ENCODE data around the gene LETM1.

The LETM1 gene

DNA sequence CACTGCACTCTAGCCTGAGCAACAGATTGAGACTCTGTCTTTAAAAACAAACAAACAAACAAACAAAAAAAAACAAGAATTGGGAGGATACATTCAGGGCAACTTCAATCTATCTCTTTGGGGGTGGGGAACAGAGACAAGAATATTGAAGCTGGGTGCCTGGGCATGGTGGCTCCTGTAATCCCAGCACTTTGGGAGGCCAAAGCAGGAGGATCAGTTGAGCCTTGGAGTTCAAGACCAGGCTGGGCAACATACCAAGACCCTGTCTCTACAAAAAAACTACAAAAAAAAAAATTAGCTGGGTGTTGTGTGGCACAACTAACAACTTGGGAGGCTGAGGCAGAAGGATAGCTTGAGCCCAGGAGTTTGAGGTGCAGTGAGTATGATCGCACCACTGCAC lies 1.2 kb downstream of the LETM1 start:
- Mint-ChIP-seq H3K4me1 (peaks cover 20% of the 10 kb centered on the region), H3K27me3 (ENCODE audit: low read depth) (peaks cover 6% of the 10 kb centered on the region), H3K4me3 (peak overlapping the region; percentile 86 to 92 (median 90)), H3K9me3 (no peaks in the 10 kb centered on the region), H3K36me3 (ENCODE audit: low read depth) (no peaks in the 10 kb centered on the region), H3K27ac (peak overlapping the region in 2 of 3 experiments; percentile 27 to 63)
- TF ChIP-seq, protein P1, sequence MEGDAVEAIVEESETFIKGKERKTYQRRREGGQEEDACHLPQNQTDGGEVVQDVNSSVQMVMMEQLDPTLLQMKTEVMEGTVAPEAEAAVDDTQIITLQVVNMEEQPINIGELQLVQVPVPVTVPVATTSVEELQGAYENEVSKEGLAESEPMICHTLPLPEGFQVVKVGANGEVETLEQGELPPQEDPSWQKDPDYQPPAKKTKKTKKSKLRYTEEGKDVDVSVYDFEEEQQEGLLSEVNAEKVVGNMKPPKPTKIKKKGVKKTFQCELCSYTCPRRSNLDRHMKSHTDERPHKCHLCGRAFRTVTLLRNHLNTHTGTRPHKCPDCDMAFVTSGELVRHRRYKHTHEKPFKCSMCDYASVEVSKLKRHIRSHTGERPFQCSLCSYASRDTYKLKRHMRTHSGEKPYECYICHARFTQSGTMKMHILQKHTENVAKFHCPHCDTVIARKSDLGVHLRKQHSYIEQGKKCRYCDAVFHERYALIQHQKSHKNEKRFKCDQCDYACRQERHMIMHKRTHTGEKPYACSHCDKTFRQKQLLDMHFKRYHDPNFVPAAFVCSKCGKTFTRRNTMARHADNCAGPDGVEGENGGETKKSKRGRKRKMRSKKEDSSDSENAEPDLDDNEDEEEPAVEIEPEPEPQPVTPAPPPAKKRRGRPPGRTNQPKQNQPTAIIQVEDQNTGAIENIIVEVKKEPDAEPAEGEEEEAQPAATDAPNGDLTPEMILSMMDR (IDR thresholded peaks at IDR 0.05; ENCODE audit: unreplicated experiment in 3 of 3): no peak

DNA sequence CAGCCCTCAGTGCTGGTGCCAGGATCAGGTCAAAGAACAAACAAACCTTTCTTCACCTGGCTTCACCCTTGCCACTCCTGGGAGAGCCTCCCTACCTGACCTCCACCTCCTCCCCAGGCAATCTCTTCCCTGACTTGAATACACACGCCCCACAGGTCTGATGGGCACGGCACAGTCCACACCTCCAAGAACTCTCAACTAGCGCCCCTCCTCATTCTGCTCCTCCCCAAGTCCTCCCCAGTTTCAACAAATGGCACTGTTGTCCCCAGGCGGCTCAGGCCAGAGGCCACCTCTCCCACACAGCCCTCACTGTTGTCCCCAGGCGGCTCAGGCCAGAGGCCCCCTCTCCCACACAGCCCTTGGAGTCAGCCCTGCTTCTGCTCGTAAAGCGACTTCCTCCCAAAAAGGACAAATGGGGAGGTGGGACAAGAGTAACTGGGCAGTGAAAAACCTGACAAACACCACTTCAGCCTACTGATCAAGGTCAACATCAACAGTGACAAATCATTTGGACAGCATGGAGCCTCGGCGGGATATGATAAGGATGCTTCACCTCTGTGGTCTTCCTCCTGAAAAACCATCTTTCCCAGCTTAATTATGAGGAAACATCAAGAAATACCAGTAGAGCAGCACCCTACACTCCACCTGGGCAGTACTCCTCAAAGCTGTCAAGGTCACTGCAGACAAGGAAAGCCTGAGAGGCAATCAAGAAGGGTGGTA lies 2.9 kb downstream of the LETM1 start:
- peak overlapping the region; percentile 70 to 90 (median 85) for H3K4me3 Mint-ChIP-seq

DNA sequence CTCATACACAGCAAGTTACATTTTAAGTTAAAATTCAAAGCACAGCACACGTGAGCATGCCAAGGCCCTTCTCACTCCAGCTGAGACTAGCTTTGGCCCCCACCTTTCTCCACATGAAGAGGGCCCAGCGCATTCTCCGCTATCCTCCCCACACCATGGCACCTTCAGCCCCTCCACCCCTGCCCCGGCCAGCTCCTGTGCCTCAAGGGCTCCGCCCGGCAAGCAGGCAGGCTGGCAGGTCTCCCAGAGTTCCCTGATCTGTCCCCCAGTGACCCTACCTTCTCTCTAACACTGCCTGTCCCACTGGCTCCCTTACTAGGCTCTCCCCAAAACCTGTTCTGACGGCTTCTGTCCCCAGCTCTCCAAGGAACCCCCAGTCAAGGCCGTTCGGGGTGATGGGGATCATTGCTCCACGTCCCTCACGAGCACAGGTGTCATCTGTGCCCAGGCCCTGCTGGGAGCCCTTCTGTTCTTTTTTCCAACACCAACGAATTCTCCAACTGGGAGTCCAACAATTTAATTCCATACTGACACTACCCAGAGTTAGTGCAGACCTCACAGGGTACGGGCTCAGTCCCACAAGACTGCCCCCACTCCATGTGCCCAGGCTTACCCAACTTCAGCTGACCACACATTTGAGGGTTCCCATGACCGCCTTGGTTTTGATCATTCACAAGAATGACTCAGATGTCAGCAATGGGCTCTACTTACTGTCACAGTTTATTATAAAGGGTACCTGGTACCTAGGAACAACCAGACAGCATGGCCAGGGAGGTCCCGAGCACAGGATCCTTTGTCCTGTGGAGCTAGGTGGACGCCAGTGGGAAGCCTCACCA lies 4.2 kb downstream of the LETM1 start:
- H3K36me3 Mint-ChIP-seq (ENCODE audit: low read depth): peaks cover 7% of the 10 kb centered on the region
- H3K4me1 Mint-ChIP-seq: peaks cover 10% of the 10 kb centered on the region
- H3K9me3 Mint-ChIP-seq: no peaks in the 10 kb centered on the region
- TF ChIP-seq, protein P1 (IDR thresholded peaks at IDR 0.05; ENCODE audit: unreplicated experiment in 3 of 3): no peak
- H3K27me3 Mint-ChIP-seq (ENCODE audit: low read depth): no peaks in the 10 kb centered on the region
- H3K27ac Mint-ChIP-seq: no peak overlapping the region
- H3K4me3 Mint-ChIP-seq: peak overlapping the region in 1 of 3 experiments; percentile 65

More for the DNA sequence above, 2.9 kb downstream of the LETM1 start:
- H3K4me1 Mint-ChIP-seq: peaks cover 10% of the 10 kb centered on the region
- peak overlapping the region in 2 of 3 experiments; percentile 48 to 58 for H3K27ac Mint-ChIP-seq
- peaks cover 3% of the 10 kb centered on the region for H3K27me3 Mint-ChIP-seq (ENCODE audit: low read depth)
- no peaks in the 10 kb centered on the region for H3K36me3 Mint-ChIP-seq (ENCODE audit: low read depth)
- no peaks in the 10 kb centered on the region for H3K9me3 Mint-ChIP-seq
- TF ChIP-seq, protein P1 (IDR thresholded peaks at IDR 0.05; ENCODE audit: unreplicated experiment in 3 of 3): no peak

DNA sequence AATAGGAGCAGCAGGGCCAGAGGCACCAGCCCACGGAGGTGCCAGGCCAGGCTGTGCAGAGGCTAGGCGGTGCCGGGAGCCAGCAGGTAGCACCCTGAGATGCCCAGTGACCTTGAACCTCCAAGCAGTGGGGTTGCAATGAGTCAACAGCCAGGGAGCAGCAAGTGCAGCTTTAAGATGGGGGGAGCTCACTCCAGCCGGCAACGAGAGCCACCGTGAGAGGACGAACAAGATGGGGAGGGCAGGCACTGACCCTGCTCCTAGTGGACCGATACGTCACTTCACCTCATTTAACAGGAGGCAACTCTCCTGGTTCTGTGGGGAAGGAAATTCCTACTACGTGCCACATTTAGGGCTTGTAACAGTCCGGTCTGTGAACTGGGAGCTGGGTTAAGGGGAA lies 4.8 kb downstream of the LETM1 start:
- Mint-ChIP-seq H3K9me3 (no peaks in the 10 kb centered on the region), H3K4me3 (peak overlapping the region in 1 of 3 experiments; percentile 65), H3K36me3 (ENCODE audit: low read depth) (peaks cover 12% of the 10 kb centered on the region), H3K27me3 (ENCODE audit: low read depth) (no peaks in the 10 kb centered on the region), H3K27ac (no peak overlapping the region), H3K4me1 (peaks cover 14% of the 10 kb centered on the region)
- TF ChIP-seq, protein P1 (IDR thresholded peaks at IDR 0.05; ENCODE audit: unreplicated experiment in 3 of 3): no peak

DNA sequence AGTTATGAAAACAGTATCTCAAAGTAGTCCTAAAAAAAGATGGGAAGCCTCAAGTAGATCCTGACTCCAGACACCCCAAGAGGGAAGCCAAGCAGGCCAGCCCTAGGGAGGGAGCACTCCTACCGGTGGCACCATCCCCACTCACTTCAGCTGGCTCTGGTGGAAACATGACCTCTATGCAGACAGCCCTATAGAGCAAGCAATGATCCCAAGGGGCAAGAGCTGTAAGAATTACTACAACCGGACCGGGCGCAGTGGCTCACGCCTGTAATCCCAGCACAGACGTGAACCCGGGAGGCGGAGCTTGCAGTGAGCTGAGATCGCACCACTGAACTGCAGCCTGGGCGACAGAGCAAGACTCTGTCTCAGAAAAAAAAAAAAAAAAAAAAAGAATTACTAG lies 5.7 kb downstream of the LETM1 start:
- no peak overlapping the region for H3K4me3 Mint-ChIP-seq
- peaks cover 14% of the 10 kb centered on the region for H3K4me1 Mint-ChIP-seq
- TF ChIP-seq, protein P1 (IDR thresholded peaks at IDR 0.05; ENCODE audit: unreplicated experiment in 3 of 3): no peak
- H3K27me3 Mint-ChIP-seq (ENCODE audit: low read depth): no peaks in the 10 kb centered on the region
- no peaks in the 10 kb centered on the region for H3K9me3 Mint-ChIP-seq
- H3K27ac Mint-ChIP-seq: no peak overlapping the region
- peaks cover 12% of the 10 kb centered on the region for H3K36me3 Mint-ChIP-seq (ENCODE audit: low read depth)

All from nephron (organoid).